Skin epidermis (tissue), 12 donors: Measurements from ENCODE around the gene POTEI.
"Not testable (repeated sequence)": the region's sequence is repeated elsewhere in the genome, so short reads cannot be mapped to it uniquely, and the experiment has no call there.

Experiments
- H3K27ac ChIP-seq, 21 experiments: fragments of 200-600 bp; sonication (generic) in 11 of 21; one replicate each; pipeline ENCODE4 v1.5.0; 2020; ENCODE audit warnings: mild to moderate bottlenecking in 3 of 21, inconsistent platforms in 2 of 21, moderate library complexity in 2 of 21
- H3K4me3 ChIP-seq, 7 experiments: fragments of 200-600 bp; sonication (generic) in 2 of 7; one replicate each; pipeline ENCODE4 v1.5.0; 2020; ENCODE audit warnings: inconsistent platforms in 2 of 7, mild to moderate bottlenecking in 2 of 7, moderate library complexity in 1 of 7

POTEI gene

DNA sequence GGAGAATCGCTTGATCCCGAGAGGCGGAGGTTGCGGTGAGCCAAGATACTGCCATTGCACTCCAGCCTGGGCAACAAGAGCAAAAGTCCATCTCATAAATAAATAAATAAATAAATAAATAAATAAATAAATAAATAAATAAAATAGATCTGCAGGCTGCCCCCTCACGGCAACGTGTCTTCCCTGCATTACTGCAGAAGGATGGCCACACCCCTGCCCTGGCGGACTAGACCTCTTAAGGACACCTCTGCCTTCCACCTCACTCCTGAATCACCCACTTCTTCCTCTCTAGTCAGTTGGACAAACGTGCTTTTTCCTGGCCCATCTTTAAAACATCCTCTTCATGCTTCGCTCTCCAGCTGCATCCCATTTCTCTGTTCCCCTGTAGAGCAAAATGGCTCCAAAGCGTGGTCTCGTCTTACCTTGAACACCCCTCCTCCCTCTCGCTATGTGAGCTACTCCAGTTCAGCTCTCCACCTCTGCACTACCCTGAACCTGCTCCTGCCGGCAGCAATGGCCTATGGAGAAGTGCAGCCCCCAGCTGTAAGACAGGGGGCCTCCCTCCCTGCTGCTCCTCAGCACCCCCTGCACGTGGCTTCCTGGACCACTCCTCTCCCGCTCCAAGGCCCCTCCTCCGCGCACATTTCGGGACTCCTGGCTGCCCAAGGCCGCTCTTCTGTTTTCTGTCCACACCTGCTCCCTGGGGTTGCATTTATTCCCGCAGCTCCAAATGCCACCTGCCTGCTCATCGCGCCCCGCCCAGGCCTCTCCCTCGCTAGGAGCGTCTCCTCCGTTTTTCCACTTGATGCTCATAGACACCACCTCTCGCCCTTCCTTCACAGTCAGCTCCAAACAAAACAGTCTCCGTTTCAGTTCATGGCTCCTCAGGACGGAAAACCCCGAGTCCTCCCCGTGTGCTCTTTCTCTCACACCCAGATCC lies 1.9 kb upstream of the POTEI start:
- H3K27ac ChIP-seq, H3K4me3 ChIP-seq: not testable (repeated sequence)

DNA sequence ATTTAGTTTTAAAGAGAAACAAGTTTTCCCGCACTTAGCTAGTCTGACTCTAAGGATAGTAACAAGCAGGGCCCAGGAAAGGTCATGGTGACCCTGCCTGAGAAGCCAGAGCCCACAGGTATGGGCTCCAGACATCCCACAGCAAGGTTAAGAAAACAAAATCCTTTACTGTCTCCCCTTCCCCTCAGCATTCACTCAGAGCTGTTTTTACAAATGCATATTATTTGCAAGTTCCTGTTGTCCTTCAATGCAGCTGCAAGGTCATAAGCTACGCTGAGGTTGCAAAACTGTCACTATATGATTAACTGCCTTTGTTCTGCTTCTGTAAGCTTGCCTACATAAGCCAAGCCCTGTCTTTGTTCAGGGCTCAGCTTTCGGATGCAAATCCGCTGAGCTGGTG lies 18.1 kb downstream of the POTEI start:
- H3K4me3 ChIP-seq, H3K27ac ChIP-seq: not testable (repeated sequence)

DNA sequence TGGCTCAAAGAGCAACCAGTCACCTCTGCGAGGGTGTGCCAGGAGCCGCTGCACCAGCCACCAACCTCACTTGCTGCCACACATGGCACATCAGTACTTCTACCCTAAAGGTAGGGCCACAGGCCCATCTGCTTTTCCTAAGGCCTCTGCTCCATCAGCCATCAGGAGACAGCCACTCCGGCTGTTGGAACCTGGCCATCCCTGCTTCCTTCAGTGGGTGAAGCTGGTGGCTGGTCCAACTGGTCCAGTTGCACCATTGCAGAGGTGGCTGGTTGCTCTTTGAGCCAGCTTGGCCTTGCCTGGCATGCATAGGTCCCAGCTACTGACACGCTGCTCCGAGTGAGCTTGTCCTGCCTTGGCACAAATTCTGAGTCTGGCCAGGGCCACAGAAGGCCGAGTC lies 53.7 kb downstream of the POTEI start:
- H3K27ac ChIP-seq, H3K4me3 ChIP-seq: not testable (repeated sequence)

- not testable (repeated sequence) for H3K4me3 ChIP-seq, H3K27ac ChIP-seq
Observed at GRCh38 chr2:130454712-130455083, 54.4 kb downstream of the POTEI start.

- H3K27ac ChIP-seq, H3K4me3 ChIP-seq: not testable (repeated sequence)
Observed at GRCh38 chr2:130453955-130454711, 55.0 kb downstream of the POTEI start.

GRCh38 chr2:130452897-130453296 lies 56.2 kb downstream of the POTEI start:
- not testable (repeated sequence) for H3K4me3 ChIP-seq, H3K27ac ChIP-seq

DNA sequence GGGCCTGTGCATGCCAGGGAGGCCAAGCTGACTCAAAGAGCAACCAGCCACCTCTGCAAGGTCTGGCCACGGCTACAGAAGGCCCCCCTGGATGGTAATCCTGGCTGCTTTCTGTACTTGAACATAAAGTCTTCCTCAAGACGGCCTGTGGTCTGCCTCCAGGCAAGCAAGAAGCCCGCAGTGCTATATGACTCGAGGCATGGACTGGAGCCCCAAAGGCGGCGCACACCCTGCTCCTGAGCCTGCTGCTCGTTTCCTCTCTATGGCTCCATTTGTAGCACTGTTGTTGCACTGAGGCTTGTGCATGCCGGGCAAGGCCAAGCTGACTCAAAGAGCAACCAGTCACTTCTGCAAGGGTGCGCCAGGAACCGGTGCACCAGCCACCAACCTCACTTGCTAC lies 57.3 kb downstream of the POTEI start:
- not testable (repeated sequence) for H3K4me3 ChIP-seq, H3K27ac ChIP-seq

- not testable (repeated sequence) for H3K27ac ChIP-seq, H3K4me3 ChIP-seq
Observed at GRCh38 chr2:130451278-130451677, 57.9 kb downstream of the POTEI start.

DNA sequence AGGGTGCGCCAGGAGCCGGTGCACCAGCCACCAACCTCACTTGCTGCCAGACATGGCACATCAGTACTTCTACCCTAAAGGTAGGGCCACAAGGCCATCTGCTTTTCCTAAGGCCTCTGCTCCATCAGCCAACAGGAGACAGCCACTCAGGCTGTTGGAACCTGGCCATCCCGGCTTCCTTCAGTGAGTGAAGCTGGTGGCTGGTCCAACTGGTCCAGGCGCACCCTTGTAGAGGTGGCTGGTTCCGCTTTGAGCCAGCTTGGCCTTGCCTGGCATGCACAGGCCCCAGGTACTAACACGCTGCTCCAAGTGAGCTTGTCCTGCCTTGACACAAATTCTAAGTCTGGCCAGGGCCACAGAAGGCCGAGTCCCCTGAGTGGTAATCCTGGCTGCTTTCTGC lies 58.8 kb downstream of the POTEI start:
- not testable (repeated sequence) for H3K27ac ChIP-seq, H3K4me3 ChIP-seq

DNA sequence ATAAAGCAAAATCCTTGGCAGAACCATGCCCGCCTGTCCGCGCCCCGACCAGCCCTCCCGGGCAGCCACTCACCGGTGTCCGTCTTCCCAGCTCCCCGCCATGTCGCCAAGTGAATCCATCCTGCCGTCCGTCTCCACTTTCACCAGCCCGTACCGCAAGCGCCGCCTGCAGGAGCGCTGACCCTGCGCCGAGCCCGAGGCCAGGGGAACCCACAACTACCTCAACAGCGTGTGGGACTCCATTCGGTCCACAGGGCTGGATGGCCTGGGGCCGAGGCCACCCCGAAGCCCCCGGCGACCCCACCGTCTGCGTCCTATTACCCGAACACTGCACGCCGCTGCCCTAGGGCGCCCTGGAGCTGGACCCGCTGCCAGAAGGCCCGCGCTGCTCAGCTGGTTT lies 81.5 kb downstream of the POTEI start:
- H3K27ac ChIP-seq, result not testable (repeated sequence)
- H3K4me3 ChIP-seq, result peak overlapping the region in 1 of 7 experiments; percentile 25

DNA sequence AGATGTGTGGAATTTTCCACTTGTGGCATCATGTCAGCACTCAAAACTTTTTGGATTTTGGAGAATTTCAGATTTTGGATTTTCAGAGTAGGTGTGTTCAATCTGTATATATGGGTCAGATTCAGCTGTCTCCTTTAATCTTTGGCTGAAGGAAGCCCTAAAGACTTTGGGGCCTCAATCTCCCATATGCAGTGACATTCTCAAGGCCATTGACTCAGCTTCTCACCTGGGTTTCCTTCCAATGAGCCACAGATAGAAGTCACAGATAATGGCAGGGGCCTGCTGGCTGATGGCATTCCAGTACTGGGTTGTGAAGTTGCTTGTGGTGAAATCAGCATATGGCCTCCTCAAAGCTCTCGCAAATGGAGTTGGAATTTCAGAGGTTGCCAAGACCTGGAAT lies 90.3 kb downstream of the POTEI start:
- not testable (repeated sequence) for H3K4me3 ChIP-seq, H3K27ac ChIP-seq

- not testable (repeated sequence) for H3K27ac ChIP-seq, H3K4me3 ChIP-seq
Observed at GRCh38 chr2:130416693-130417092, 92.4 kb downstream of the POTEI start.
